ENCODE data around the gene PDE8B. TPM values are rescaled to one million over a fixed set of nuclear protein-coding genes. Genes with fewer than 3 reads are reported as not detected.
A peak's percentile ranks its signal among the peaks of the same experiment; 100 is the strongest.

PDE8B gene
- total RNA-seq, 1 donor, result not detected

GRCh38 chr5:77359231-77359630 is 148.8 kb downstream of the PDE8B start:
- TF ChIP-seq CTCF (IDR thresholded peaks at IDR 0.05; ENCODE audit: insufficient read depth, low read length), result no peak
- H3K4me3 ChIP-seq (ENCODE audit: low read depth, low read length), result no peak overlapping the region
- DNase-seq (ENCODE audit: low read depth), result no peak

GRCh38 chr5:77360381-77360780 is 149.9 kb downstream of the PDE8B start:
- no peak overlapping the region for H3K4me3 ChIP-seq (ENCODE audit: low read depth, low read length)
- no peak for TF ChIP-seq CTCF (IDR thresholded peaks at IDR 0.05; ENCODE audit: insufficient read depth, low read length)
- DNase-seq (ENCODE audit: low read depth), result no peak

GRCh38 chr5:77360973-77361372 is 150.5 kb downstream of the PDE8B start:
- TF ChIP-seq CTCF (IDR thresholded peaks at IDR 0.05; ENCODE audit: insufficient read depth, low read length), result no peak
- DNase-seq (ENCODE audit: low read depth), result no peak
- H3K4me3 ChIP-seq (ENCODE audit: low read depth, low read length), result no peak overlapping the region

GRCh38 chr5:77366717-77367500 is 156.4 kb downstream of the PDE8B start:
- no peak overlapping the region for H3K4me3 ChIP-seq (ENCODE audit: low read depth, low read length)
- TF ChIP-seq CTCF (IDR thresholded peaks at IDR 0.05; ENCODE audit: insufficient read depth, low read length), result peak; percentile 1

GRCh38 chr5:77367741-77368140 is 157.3 kb downstream of the PDE8B start:
- no peak for TF ChIP-seq CTCF (IDR thresholded peaks at IDR 0.05; ENCODE audit: insufficient read depth, low read length)
- DNase-seq (ENCODE audit: low read depth), result no peak
- H3K4me3 ChIP-seq (ENCODE audit: low read depth, low read length), result no peak overlapping the region

More at GRCh38 chr5:77366717-77367500, 156.4 kb downstream of the PDE8B start:
- DNase-seq (ENCODE audit: low read depth), result no peak

- DNase-seq (ENCODE audit: low read depth), result no peak
- no peak overlapping the region for H3K4me3 ChIP-seq (ENCODE audit: low read depth, low read length)
- TF ChIP-seq CTCF (IDR thresholded peaks at IDR 0.05; ENCODE audit: insufficient read depth, low read length), result no peak
These were observed 157.9 kb downstream of the PDE8B start for GRCh38 chr5:77368367-77368766.

- no peak for DNase-seq (ENCODE audit: low read depth)
- TF ChIP-seq CTCF (IDR thresholded peaks at IDR 0.05; ENCODE audit: insufficient read depth, low read length), result no peak
- H3K4me3 ChIP-seq (ENCODE audit: low read depth, low read length), result no peak overlapping the region
These were observed 159.1 kb downstream of the PDE8B start for GRCh38 chr5:77369566-77369965.

Data from fibroblast of the aortic adventitia (primary cell).